CD14-positive monocyte (primary cell): Measurements from ENCODE around the gene MDK. TPM values are rescaled to one million over a fixed set of nuclear protein-coding genes. Genes with fewer than 3 reads are reported as not detected.

Experiments used
- DNase-seq, 3 donors: peaks; one replicate each; pipeline ENCODE4 v3.0.0-alpha.2; 2011 to 2022
- H2AFZ ChIP-seq: 2 replicates; pipeline ENCODE4 v1.6.0; 2012; ENCODE audit warnings: mild to moderate bottlenecking, low read depth, low read length, inconsistent platforms; ENCODE audit not compliant: insufficient read depth, poor library complexity, severe bottlenecking
- H3K27ac ChIP-seq, 2 donors: 1 replicate in 1 of 2; 2 replicates in 1 of 2; pipeline ENCODE4 v1.5.1; 2012 to 2013; ENCODE audit warnings: low read length in 2 of 2, control low read depth in 1 of 2, inconsistent platforms in 1 of 2, low read depth in 1 of 2, mild to moderate bottlenecking in 1 of 2
- H3K27me3 ChIP-seq, 2 donors: one replicate each; pipeline versions ENCODE4 v1.6.0 to v1.6.1; 2011 to 2013; ENCODE audit warnings: low read length in 2 of 2; ENCODE audit not compliant: control insufficient read depth in 2 of 2, insufficient read depth in 2 of 2
- H3K36me3 ChIP-seq, 2 donors: replicated peaks in 1 of 2; 1 replicate in 1 of 2; 2 replicates in 1 of 2; pipeline versions ENCODE4 v1.5.1 to v1.6.1; 2012 to 2013; ENCODE audit warnings: low read length in 2 of 2, control low read depth in 1 of 2, inconsistent platforms in 1 of 2, mild to moderate bottlenecking in 1 of 2; ENCODE audit not compliant: insufficient read depth in 2 of 2, control insufficient read depth in 1 of 2
- H3K4me1 ChIP-seq, 2 donors: 1 replicate in 1 of 2; 2 replicates in 1 of 2; pipeline versions ENCODE4 v1.5.1 to v1.6.1; 2012 to 2013; ENCODE audit warnings: low read length in 2 of 2, control low read depth in 1 of 2, inconsistent platforms in 1 of 2, mild to moderate bottlenecking in 1 of 2, moderate library complexity in 1 of 2; ENCODE audit not compliant: insufficient read depth in 2 of 2, control insufficient read depth in 1 of 2
- H3K4me2 ChIP-seq: replicated peaks from 2 replicates; pipeline ENCODE3; 2012; ENCODE audit warnings: low read length, moderate library complexity, mild to moderate bottlenecking; ENCODE audit not compliant: poor library complexity, severe bottlenecking; ENCODE audit errors: extremely low read depth
- H3K4me3 ChIP-seq, 3 experiments: fragments of 200-600 bp in 1 of 3; sonication (generic) in 1 of 3; replicated peaks in 1 of 3; 1 replicate in 2 of 3; 2 replicates in 1 of 3; pipeline ENCODE4 v1.5.1; 2011 to 2013; ENCODE audit warnings: low read length in 3 of 3, mild to moderate bottlenecking in 3 of 3, control low read depth in 2 of 3, low read depth in 2 of 3, inconsistent platforms in 1 of 3, moderate library complexity in 1 of 3
- H3K79me2 ChIP-seq: 2 replicates; pipeline ENCODE4 v1.6.0; 2012; ENCODE audit warnings: mild to moderate bottlenecking, control low read depth, inconsistent platforms, low read length, moderate library complexity; ENCODE audit not compliant: insufficient read depth
- H3K9ac ChIP-seq: 2 replicates; pipeline ENCODE4 v1.6.0; 2017; ENCODE audit warnings: low read length, mild to moderate bottlenecking; ENCODE audit not compliant: insufficient read depth, poor library complexity, severe bottlenecking
- H3K9me3 ChIP-seq, 2 donors: replicated peaks in 1 of 2; 1 replicate in 1 of 2; 2 replicates in 1 of 2; pipeline versions ENCODE4 v1.5.1 to v1.6.1; 2012 to 2013; ENCODE audit warnings: low read length in 2 of 2, control low read depth in 1 of 2; ENCODE audit not compliant: control insufficient read depth in 1 of 2, insufficient read depth in 1 of 2
- H4K20me1 ChIP-seq: 2 replicates; pipeline ENCODE4 v1.6.0; 2012; ENCODE audit warnings: mild to moderate bottlenecking, low read length, control low read depth, moderate library complexity; ENCODE audit not compliant: insufficient read depth
- H3K27ac Mint-ChIP-seq, 7 donors: one replicate each; pipeline ENCODE4 v1.8.0; 2020; ENCODE audit warnings: mild to moderate bottlenecking in 7 of 7, mixed read lengths in 7 of 7, moderate library complexity in 6 of 7, inconsistent platforms in 2 of 7
- H3K27me3 Mint-ChIP-seq, 3 donors: one replicate each; pipeline ENCODE4 v1.8.0; 2021 to 2022; ENCODE audit warnings: low read depth in 3 of 3, mild to moderate bottlenecking in 3 of 3, mixed read lengths in 3 of 3, moderate library complexity in 3 of 3, inconsistent platforms in 1 of 3
- H3K36me3 Mint-ChIP-seq, 2 donors: one replicate each; pipeline ENCODE4 v1.8.0; 2020; ENCODE audit warnings: mixed read lengths in 2 of 2, inconsistent platforms in 1 of 2, mild to moderate bottlenecking in 1 of 2
- H3K4me1 Mint-ChIP-seq: one replicate; pipeline ENCODE4 v1.8.0; 2020; ENCODE audit warnings: mild to moderate bottlenecking, mixed read lengths
- H3K4me3 Mint-ChIP-seq, 2 donors: one replicate each; pipeline ENCODE4 v1.8.0; 2020; ENCODE audit warnings: mild to moderate bottlenecking in 2 of 2, mixed read lengths in 2 of 2, moderate library complexity in 1 of 2
- H3K9me3 Mint-ChIP-seq, 7 donors: one replicate each; pipeline ENCODE4 v1.8.0; 2020 to 2022; ENCODE audit warnings: mixed read lengths in 7 of 7, mild to moderate bottlenecking in 6 of 7, moderate library complexity in 6 of 7, inconsistent platforms in 2 of 7
- WGBS: methylation state at CpG from one replicate; pipeline ENCODE4 v1.1.5; 2013; ENCODE audit warnings: missing lambda C conversion rate; ENCODE audit not compliant: insufficient coverage; 5-methylcytosine and 5-hydroxymethylcytosine counted together
- intact Hi-C, 2 donors: fragments of 100-400 bp; cut with micrococcal nuclease; formaldehyde crosslinking; loops; one replicate each; pipeline versions ENCODE4 v1.15.0 to v1.15.1; 2023
- polyA plus RNA-seq, 3 donors: library from polyadenylated mRNA; depleted of rRNA in 1 of 3; unstranded in 2 of 3; stranded (reverse) in 1 of 3; fragments of 300-500 nt in 2 of 3; fragments of >200 nt in 1 of 3; fragmentation: Illumina TruSeq in 2 of 3; gene quantifications; 1 replicate in 2 of 3; 2 replicates in 1 of 3; pipeline ENCODE4 v1.2.3, GENCODE V29; 2012 to 2021
- TF ChIP-seq, protein P1 (sequence below): fragments of 200-600 bp; IDR thresholded peaks from one replicate; pipeline ENCODE4 v1.8.0; 2022; ENCODE audit warnings: antibody characterized with exemption, mild to moderate bottlenecking

The MDK gene
- polyA plus RNA-seq, 3 donors = 2.8 TPM; not detected in 2

- Histone ChIP-seq H3K4me1 (peaks cover 96 to 97% of the 10 kb centered on the region in 2 donors), H3K27me3 (peaks cover 0 to 5% of the 10 kb centered on the region in 2 donors), H4K20me1 (no peaks in the 10 kb centered on the region), H3K4me3 (peak overlapping the region in 1 of 3 experiments; percentile 60), H3K27ac (peak overlapping the region; percentile 37 to 62), H3K79me2 (peaks cover 13% of the 10 kb centered on the region), H2AFZ (peak overlapping the region; percentile 53), H3K36me3 (no peaks in the 10 kb centered on the region), H3K9ac (no peak overlapping the region), H3K4me2 (peak overlapping the region; percentile 54), H3K9me3 (no peaks in the 10 kb centered on the region)
- 27% methylated on average over 10 of the region's 16 CpGs for WGBS
- Mint-ChIP-seq H3K9me3 (peaks cover 0 to 1% (median 0%) of the 10 kb centered on the region in 7 donors), H3K4me1 (peaks cover 98% of the 10 kb centered on the region), H3K36me3 (peaks cover 0 to 2% of the 10 kb centered on the region in 2 donors), H3K4me3 (peak overlapping the region; percentile 61 to 85), H3K27me3 (peaks cover 7 to 14% (median 11%) of the 10 kb centered on the region in 3 donors), H3K27ac (peak overlapping the region in 6 of 7 donors; percentile 30 to 88 (median 74))
- intact Hi-C loops = no loop called here
- DNase-seq = no peak
- TF ChIP-seq, protein P1, sequence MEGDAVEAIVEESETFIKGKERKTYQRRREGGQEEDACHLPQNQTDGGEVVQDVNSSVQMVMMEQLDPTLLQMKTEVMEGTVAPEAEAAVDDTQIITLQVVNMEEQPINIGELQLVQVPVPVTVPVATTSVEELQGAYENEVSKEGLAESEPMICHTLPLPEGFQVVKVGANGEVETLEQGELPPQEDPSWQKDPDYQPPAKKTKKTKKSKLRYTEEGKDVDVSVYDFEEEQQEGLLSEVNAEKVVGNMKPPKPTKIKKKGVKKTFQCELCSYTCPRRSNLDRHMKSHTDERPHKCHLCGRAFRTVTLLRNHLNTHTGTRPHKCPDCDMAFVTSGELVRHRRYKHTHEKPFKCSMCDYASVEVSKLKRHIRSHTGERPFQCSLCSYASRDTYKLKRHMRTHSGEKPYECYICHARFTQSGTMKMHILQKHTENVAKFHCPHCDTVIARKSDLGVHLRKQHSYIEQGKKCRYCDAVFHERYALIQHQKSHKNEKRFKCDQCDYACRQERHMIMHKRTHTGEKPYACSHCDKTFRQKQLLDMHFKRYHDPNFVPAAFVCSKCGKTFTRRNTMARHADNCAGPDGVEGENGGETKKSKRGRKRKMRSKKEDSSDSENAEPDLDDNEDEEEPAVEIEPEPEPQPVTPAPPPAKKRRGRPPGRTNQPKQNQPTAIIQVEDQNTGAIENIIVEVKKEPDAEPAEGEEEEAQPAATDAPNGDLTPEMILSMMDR = no peak
Observed at GRCh38 chr11:46338988-46339666, 42.3 kb upstream of the MDK start.

GRCh38 chr11:46339816-46340215 lies 41.7 kb upstream of the MDK start:
- Histone ChIP-seq H3K27me3 (no peaks in the 10 kb centered on the region), H3K27ac (peak overlapping the region; percentile 37 to 62), H3K79me2 (peaks cover 20% of the 10 kb centered on the region), H2AFZ (peak overlapping the region; percentile 53), H4K20me1 (no peaks in the 10 kb centered on the region), H3K9ac (no peak overlapping the region), H3K4me3 (peak overlapping the region in 1 of 3 experiments; percentile 60), H3K4me1 (peaks cover 97 to 98% of the 10 kb centered on the region in 2 donors), H3K4me2 (peak overlapping the region; percentile 54), H3K9me3 (no peaks in the 10 kb centered on the region), H3K36me3 (no peaks in the 10 kb centered on the region)
- Mint-ChIP-seq H3K4me1 (peaks cover 98% of the 10 kb centered on the region), H3K9me3 (peaks cover 0 to 4% (median 0%) of the 10 kb centered on the region in 7 donors), H3K27me3 (peaks cover 4 to 7% (median 5%) of the 10 kb centered on the region in 3 donors), H3K4me3 (peak overlapping the region in 1 of 2 donors; percentile 3), H3K36me3 (peaks cover 0 to 2% of the 10 kb centered on the region in 2 donors), H3K27ac (peak overlapping the region in 6 of 7 donors; percentile 10 to 79 (median 66))
- intact Hi-C loops = loop anchor here in 1 of 2 donors (10.0 kb wide), 1 partner anchor 215 kb away; the partner anchor contains the start of gene PHF21A
- TF ChIP-seq, protein P1 = no peak
- 0% methylated on average over 1 of the region's 2 CpGs for WGBS
- DNase-seq = peak in 2 of 3 donors; percentile 45 to 61
